ENCODE data around the gene RPL3.

RPL3 gene

GRCh38 chr22:39312410-39312809 lies 7.0 kb downstream of the RPL3 start:
- no peak for TF ChIP-seq CTCF (IDR thresholded peaks at IDR 0.05; ENCODE audit: extremely low read depth, missing control alignments)
- no peak for DNase-seq (ENCODE audit: low spot score)

DNA sequence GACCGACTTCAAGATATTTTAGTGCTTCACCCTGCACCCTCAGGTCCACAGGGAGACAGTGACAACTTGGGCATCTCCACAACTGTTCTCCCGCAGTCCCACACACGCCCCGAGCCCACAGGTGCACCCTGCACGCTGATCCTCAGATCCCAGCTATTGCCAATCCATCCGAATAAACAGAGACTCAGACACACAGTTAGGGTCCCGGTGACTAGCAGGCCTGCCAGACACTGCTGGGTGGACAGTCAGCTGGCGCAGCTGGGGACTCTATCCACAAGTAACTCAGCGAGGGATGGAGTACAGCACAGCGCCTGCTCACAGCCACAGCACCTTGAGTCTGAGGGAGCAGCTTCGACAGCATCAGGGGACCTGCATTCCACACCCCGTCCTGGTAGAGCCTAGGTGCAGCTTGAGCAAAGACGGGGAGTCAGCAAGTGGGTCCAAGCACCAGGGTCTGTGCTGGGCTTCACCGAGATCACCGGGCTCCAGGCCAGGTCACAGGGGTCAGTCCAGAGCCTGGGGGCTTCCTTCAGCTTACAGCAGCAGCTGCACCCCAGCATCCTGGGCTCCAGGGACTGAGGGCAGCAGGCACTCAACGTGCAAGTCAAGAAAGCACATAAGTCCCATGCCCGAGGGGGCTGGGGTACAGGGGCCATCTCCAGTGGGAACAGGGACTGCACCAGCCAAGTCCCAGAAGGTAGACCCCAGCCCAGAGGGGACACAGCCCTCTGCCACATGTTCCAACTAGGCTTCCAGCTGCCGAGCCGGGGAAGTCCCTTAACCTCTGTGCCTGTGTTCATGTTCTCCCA lies 7.6 kb downstream of the RPL3 start:
- DNase-seq (ENCODE audit: low spot score), result no peak
- no peak for TF ChIP-seq CTCF (IDR thresholded peaks at IDR 0.05; ENCODE audit: extremely low read depth, missing control alignments)

DNA sequence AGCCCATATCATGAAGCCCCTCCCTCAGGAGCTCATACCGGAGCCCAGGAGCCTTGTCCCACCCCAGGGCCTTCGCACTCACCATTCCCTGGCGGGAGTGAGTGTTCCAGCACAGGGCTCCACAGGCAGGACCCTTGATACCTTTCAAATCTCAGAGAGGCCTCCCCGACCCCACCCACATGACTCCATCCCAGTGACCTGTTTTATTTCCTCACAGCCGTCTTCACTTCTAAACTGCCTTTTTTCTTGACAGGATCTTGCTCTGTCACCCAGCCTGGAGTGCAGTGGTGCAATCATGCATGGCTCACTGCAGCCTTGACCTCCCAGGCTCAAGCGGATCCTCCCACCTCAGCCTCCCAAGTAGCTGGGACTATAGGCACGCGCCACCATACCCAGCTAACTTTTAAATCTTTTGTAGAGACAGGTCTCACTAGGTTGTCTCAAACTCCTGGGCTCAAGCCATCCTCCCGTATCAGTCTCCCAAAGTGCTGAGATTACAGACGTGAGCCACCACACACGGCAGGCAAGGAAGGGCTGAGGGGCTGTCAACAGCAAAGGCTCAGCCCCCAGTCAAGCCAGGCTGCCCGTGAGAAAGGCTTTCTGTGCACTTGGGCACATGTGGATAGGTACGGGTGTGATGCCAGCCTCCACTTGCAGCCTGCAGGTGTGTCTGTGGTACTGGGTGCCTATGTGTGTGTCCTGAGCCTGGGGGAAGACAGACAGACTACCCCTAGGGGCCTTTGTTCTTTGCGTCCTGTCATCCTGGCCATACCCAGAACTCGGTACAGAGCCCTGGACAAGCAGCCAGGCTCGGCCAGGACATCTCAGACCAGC lies 9.3 kb downstream of the RPL3 start:
- DNase-seq (ENCODE audit: low spot score), result no peak
- TF ChIP-seq CTCF (IDR thresholded peaks at IDR 0.05; ENCODE audit: extremely low read depth, missing control alignments), result no peak

DNA sequence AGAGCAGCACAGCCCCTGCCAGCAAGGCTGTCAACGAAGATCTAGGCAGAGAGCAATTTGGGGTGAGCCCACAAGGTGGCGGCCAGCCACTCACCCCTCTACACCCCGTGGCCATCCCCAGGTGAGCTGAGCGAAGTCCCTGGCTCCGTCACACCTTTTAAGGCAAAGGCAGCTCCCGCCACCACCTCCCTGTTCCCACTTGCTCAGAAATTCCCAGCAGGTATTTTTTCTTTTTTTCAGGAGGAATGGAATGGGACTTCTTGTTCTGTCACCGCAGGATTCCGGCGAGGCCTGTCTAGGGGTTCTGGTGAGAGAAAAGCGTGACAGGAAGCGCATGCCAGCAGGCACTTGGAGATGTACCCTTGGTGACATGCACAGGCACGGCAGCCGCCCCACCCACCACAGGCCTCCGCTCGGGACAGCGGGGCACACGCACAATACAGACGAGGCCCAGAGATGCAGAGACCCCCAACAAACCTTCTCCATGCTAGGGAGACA lies 10.0 kb downstream of the RPL3 start:
- no peak for DNase-seq (ENCODE audit: low spot score)
- no peak for TF ChIP-seq CTCF (IDR thresholded peaks at IDR 0.05; ENCODE audit: extremely low read depth, missing control alignments)

DNA sequence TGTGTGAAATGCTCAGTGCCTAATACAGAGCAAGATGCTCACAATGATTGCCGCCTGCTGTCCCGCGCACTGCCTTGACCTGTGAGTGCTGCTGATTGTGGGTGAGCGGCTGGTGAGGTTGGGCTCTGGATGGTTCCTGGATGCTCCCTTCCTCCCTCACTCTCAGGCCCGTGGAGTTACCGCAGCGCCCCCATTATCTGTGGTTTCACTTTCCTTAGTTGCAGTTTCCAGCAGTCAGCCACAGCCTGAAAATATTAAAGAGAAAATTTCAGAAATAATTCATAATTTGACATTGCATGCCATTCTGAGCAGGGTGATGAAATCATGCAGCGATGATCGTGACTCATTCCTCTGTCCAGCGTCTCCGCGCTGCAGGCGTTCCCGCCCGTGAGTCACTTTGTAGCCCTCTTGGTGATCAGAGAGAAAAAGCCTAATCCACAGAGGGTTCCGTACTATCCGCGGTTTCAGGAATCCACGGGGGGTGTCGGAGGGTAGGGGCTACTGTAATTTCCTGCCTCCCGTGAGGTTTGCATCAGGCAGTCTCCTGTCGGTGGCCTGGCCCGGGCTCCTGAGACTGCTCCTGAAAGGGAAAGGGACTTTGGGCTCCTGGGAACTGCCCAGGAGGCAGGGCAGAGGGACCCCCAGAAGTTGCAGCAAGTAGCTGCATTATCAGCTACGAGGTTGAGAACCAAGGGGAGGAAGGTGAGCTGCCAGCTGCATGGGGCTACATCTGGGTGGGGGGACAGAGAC lies 10.6 kb downstream of the RPL3 start:
- TF ChIP-seq CTCF (IDR thresholded peaks at IDR 0.05; ENCODE audit: extremely low read depth, missing control alignments), result no peak
- DNase-seq (ENCODE audit: low spot score), result no peak

DNA sequence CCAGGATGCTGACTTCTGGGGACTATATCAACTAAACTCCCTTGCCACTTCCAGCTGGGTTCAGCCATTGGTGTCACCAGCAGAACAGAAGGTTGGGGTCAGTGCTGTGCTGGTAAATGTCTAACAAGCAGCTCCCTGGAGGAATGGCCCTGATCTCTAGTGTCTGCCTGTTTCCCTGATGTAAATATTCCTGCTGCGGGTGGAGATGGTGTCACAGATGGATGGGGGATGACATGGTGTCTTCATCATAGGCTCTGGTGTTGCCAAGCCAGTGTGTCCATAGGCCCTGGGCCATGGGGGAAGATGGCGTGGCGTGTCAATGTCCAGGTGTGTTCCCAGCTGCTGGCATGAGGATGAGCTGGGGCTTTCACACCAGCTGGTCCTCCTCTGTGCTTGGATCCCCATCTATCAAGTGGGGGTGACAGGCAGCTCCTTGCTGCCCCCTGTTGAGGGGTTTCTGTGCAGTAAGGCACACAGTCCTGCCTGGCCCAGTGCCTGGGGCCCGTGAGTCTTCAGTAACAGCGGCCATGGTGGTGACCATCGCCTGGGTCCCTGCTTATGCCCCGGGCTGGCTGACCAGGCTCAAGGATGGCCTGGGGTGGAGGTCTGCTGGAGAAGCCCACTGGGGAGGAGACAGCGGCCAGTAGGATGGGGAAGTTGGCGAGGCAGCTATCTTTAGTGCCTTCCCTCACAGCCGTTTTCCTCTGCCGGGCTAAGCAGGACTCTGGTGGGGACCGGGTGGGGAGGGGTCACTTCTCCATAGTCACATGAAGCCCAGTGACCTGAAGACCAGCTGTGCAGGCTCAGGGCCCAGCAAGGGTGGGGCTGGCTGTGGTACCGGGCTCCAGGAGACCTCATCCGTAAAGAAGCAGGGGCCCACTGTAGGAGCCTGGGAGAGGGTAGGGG lies 12.7 kb downstream of the RPL3 start:
- no peak for DNase-seq (ENCODE audit: low spot score)
- peak; percentile 21 for TF ChIP-seq CTCF (IDR thresholded peaks at IDR 0.05; ENCODE audit: extremely low read depth, missing control alignments)

All from GM20000 (cell line).